ENCODE results near the gene NOC4L. TPM values are rescaled to one million over a fixed set of nuclear protein-coding genes. Genes with fewer than 3 reads are reported as not detected.

NOC4L gene
- total and polyA plus RNA-seq, 2 of the 4 experiments (the other 2 are of a cell fraction), result 5.2 to 13.4 TPM

DNA sequence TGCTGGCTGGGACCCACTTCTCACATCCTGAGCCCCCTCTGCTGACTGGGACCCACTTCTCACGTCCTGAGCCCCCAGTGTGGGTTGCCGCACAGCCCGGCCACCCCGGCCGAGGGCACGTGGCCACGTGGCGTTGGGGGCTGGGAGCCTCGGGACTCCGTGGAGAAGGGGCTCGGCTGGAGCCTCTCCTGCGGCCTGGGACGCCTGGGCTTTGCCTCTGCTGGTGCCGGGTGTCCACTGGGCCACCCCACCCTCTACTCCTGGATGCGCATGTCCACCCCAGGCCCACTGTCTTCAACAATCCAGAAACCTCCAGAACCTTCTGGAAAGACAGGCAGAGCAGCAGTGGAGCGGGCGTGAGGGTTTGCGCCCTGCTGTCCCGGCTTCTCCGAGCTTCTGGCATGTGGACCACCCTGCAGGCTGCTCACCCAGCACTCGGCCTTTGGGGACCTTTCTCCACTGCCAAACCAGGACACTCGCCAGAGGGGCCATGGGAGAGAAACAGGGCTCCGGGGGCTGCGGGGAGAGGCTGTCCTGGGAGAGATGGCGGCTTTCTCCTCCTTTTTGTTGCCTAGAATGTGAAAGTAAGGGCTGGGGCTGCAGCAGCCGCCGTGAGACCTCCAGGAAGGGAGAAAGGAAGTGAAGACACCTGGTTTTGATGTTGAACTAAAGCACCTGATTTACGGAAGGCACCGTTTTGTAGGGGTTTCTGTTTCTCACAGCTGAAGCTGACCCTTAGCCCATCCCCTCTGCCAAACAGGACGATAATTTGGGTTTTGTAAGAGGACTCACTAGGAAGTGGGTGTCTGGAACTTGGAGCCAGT, 30.0 kb downstream of the NOC4L start (continued):
- TF ChIP-seq FOS (IDR thresholded peaks at IDR 0.05; ENCODE audit: low read depth, low read length) (no peak), MAFK (IDR thresholded peaks at IDR 0.05; ENCODE audit: low read depth, low read length) (no peak)

DNA sequence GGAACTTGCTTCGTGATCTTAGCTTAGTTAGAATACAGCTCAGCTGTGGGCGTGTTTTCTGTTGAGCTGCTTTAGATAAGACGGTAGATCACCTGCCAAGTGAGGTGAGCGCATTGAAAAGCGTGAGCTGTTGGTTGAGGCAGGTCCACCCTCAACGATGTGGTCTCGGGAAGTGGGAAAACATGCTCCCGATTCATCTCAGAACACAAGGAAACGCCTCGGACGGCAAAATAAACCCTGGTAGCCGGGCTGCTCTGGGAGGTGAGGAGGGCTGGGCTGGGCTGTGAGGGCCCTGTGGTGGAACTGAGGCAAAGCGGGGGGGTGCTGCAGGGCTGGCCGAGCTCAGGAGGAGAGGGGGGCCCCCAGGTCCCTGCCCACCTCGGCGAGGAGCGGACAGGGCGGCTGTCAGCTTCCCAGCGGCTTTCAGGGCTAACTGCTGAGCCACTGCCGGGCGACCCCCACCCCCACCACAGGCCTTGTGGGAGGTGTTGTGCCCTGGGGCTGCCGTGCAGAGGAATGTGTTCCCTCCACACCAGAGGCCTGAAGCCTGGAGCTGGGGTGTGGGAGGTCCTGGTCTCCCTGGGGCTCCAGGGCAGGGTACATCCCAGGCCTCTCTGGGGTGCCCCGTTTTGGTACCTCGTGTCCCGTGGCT, 30.7 kb downstream of the NOC4L start:
- no peaks in the 10 kb centered on the region for H3K79me1 ChIP-seq (ENCODE audit: low read depth in 1 of 2, low read length in 2 of 2)
- TF ChIP-seq POLR2A (IDR thresholded peaks at IDR 0.05; ENCODE audit: low read depth, low read length) (no peak), CEBPB (IDR thresholded peaks at IDR 0.05; ENCODE audit: low read depth, low read length) (no peak), RFX5 (IDR thresholded peaks at IDR 0.05; ENCODE audit: low read depth, low read length) (no peak), RAD21 (IDR thresholded peaks at IDR 0.05; ENCODE audit: low read length) (no peak), RCOR1 (IDR thresholded peaks at IDR 0.05; ENCODE audit: insufficient replicate concordance, low read length) (no peak)
- no peak overlapping the region for H4K8ac ChIP-seq (ENCODE audit: low read depth in 2 of 2, low read length in 2 of 2)
- intact Hi-C loops (cut with micrococcal nuclease) (no loop called here), in situ Hi-C loops (cut with MboI; ENCODE audit: low sequenced_read_pairs) (no loop called here), dilution Hi-C loops (cut with HindIII; ENCODE audit: low sequenced_read_pairs, unreplicated experiment) (no loop called here)
- no peak overlapping the region for H2AFZ ChIP-seq (replicated peaks; ENCODE audit: low read length, poor library complexity)
- ATAC-seq (ENCODE audit: low read depth) (no peak), DNase-seq (no peak)
- H3K9me3 ChIP-seq (ENCODE audit: control insufficient read depth, insufficient read depth, low read length), result no peaks in the 10 kb centered on the region
- H3K14ac ChIP-seq (replicated peaks; ENCODE audit: low read depth, low read length), result no peak overlapping the region
- H3K4me2 ChIP-seq (ENCODE audit: low read depth, low read length), result no peak overlapping the region
- ChIA-PET CTCF (no interaction called here), POLR2A (ENCODE audit: unreplicated experiment) (no interaction called here)
- H4K91ac ChIP-seq (ENCODE audit: insufficient read depth, low read depth, low read length), result no peak overlapping the region
- no peak overlapping the region for H3K4me3 ChIP-seq (ENCODE audit: insufficient read depth, low read depth, low read length)
- 0 out of 2 replicates have a peak, but pooled peaks cover 5% of the 10 kb centered on the region for H3K4me1 ChIP-seq (ENCODE audit: control insufficient read depth, insufficient read depth, low read length)
- WGBS, 2 experiments (ENCODE audit: extremely low coverage in 2 of 2, insufficient read length in 1 of 2), result 66% methylated on average over 8 of the region's 25 CpGs; no CpG with 5 or more reads in 1 of the 2 experiments
- H3K27ac ChIP-seq (ENCODE audit: insufficient read depth, low read length), result no peak overlapping the region
- no peaks in the 10 kb centered on the region for H3K36me3 ChIP-seq (ENCODE audit: control insufficient read depth, insufficient read depth, low read length)
- no peak overlapping the region for H2AK9ac ChIP-seq (replicated peaks; ENCODE audit: low read depth, low read length, poor library complexity)
- peaks cover 68% of the 10 kb centered on the region for H3K27me3 ChIP-seq (ENCODE audit: control insufficient read depth, insufficient read depth, low read length)
- no peak overlapping the region for H4K5ac ChIP-seq (ENCODE audit: low read depth, low read length)
- H3K9me1 ChIP-seq (ENCODE audit: insufficient read depth, low read length), result no peaks in the 10 kb centered on the region; the same call in 1 of the 2 replicates
- no peak overlapping the region for H3K9ac ChIP-seq (ENCODE audit: low read depth, low read length)
- BruUV-seq (replicated peaks), result no TSS peak
- H3K4ac ChIP-seq (ENCODE audit: low read depth, low read length), result no peak overlapping the region
- H2BK5ac ChIP-seq (ENCODE audit: low read depth, low read length, poor library complexity, severe bottlenecking), result no peak overlapping the region
- no peak overlapping the region for H2BK15ac ChIP-seq (ENCODE audit: low read depth, low read length)
- H2BK20ac ChIP-seq (ENCODE audit: low read depth, low read length), result no peak overlapping the region
- no peak overlapping the region for H2BK120ac ChIP-seq (ENCODE audit: low read depth, low read length)
- H2AK5ac ChIP-seq (ENCODE audit: low read depth, low read length), result no peak overlapping the region
- no peak overlapping the region for H3K23ac ChIP-seq (ENCODE audit: low read depth, low read length)
- no peaks in the 10 kb centered on the region; the same call in 1 of the 2 replicates for H4K20me1 ChIP-seq (ENCODE audit: insufficient read depth, low read length)
- H3K56ac ChIP-seq (ENCODE audit: extremely low read depth, insufficient read depth, low read length), result no peak overlapping the region
- H3K18ac ChIP-seq (ENCODE audit: low read depth, low read length), result no peak overlapping the region
